BE2C (cell line): ENCODE results near the gene TP53AIP1.

ENCODE experiments used
- DNase-seq: peaks from one replicate; pipeline ENCODE4 v3.0.0-alpha.2; 2020
- H3K27me3 ChIP-seq: fragments of 250-450 bp; sonication (Bioruptor Pico); 2 replicates; pipeline ENCODE4 v1.5.1; 2020; ENCODE audit warnings: mild to moderate bottlenecking
- H3K36me3 ChIP-seq: fragments of 250-450 bp; sonication (Bioruptor Pico); 2 replicates; pipeline ENCODE4 v1.5.1; 2020; ENCODE audit warnings: mild to moderate bottlenecking
- H3K4me1 ChIP-seq: fragments of 250-450 bp; sonication (Bioruptor Pico); 2 replicates; pipeline ENCODE4 v1.5.1; 2020
- H3K4me3 ChIP-seq: 2 replicates; pipeline ENCODE4 v1.5.1; 2011; ENCODE audit warnings: low read depth, low read length
- H3K9me3 ChIP-seq: fragments of 250-450 bp; sonication (Bioruptor Pico); 2 replicates; pipeline ENCODE4 v1.5.1; 2020
- TF ChIP-seq, protein P1 (sequence below): IDR thresholded peaks from 2 replicates; pipeline ENCODE4 v1.5.1; 2012; ENCODE audit warnings: mild to moderate bottlenecking, low read depth, low read length

Gene TP53AIP1

GRCh38 chr11:128919216-128919615 lies 23.5 kb downstream of the TP53AIP1 start:
- Histone ChIP-seq H3K27me3 (no peaks in the 10 kb centered on the region), H3K4me1 (no peaks in the 10 kb centered on the region), H3K36me3 (no peaks in the 10 kb centered on the region), H3K9me3 (no peaks in the 10 kb centered on the region), H3K4me3 (no peak overlapping the region)
- TF ChIP-seq, protein P1, sequence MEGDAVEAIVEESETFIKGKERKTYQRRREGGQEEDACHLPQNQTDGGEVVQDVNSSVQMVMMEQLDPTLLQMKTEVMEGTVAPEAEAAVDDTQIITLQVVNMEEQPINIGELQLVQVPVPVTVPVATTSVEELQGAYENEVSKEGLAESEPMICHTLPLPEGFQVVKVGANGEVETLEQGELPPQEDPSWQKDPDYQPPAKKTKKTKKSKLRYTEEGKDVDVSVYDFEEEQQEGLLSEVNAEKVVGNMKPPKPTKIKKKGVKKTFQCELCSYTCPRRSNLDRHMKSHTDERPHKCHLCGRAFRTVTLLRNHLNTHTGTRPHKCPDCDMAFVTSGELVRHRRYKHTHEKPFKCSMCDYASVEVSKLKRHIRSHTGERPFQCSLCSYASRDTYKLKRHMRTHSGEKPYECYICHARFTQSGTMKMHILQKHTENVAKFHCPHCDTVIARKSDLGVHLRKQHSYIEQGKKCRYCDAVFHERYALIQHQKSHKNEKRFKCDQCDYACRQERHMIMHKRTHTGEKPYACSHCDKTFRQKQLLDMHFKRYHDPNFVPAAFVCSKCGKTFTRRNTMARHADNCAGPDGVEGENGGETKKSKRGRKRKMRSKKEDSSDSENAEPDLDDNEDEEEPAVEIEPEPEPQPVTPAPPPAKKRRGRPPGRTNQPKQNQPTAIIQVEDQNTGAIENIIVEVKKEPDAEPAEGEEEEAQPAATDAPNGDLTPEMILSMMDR, result no peak
- DNase-seq, result no peak

GRCh38 chr11:128917144-128917724 lies 25.4 kb downstream of the TP53AIP1 start:
- no peaks in the 10 kb centered on the region for H3K4me1 ChIP-seq
- TF ChIP-seq, protein P1, result no peak
- no peaks in the 10 kb centered on the region for H3K27me3 ChIP-seq
- no peak for DNase-seq
- no peaks in the 10 kb centered on the region for H3K36me3 ChIP-seq
- no peak overlapping the region for H3K4me3 ChIP-seq
- H3K9me3 ChIP-seq, result no peaks in the 10 kb centered on the region

DNA sequence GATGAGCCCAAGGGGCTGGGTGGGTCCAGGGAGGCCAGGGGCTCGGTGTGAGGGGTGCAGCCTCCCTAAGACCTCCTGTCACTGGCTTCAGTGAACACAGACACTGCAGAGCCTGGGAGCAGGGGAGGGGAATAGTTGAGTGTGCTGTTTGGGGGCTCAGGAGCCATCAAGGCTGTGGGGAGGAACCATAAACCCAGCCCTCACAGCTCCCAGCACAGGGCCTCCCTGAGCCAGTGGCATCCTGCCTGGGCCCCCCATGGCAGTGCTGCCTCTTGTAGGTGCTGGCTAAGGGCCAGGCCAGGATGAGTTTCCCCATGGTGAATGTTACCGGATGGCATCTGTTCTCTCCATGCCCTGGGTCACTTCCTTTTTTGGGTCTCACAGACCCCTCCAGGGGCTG lies 26.0 kb downstream of the TP53AIP1 start:
- Histone ChIP-seq H3K4me1 (no peaks in the 10 kb centered on the region), H3K9me3 (no peaks in the 10 kb centered on the region), H3K4me3 (no peak overlapping the region), H3K27me3 (no peaks in the 10 kb centered on the region), H3K36me3 (no peaks in the 10 kb centered on the region)
- TF ChIP-seq, protein P1, result no peak
- DNase-seq, result no peak

- DNase-seq, result no peak
- no peaks in the 10 kb centered on the region for H3K4me1 ChIP-seq
- TF ChIP-seq, protein P1, result no peak
- H3K4me3 ChIP-seq, result no peak overlapping the region
- H3K9me3 ChIP-seq, result no peaks in the 10 kb centered on the region
- H3K27me3 ChIP-seq, result no peaks in the 10 kb centered on the region
- H3K36me3 ChIP-seq, result no peaks in the 10 kb centered on the region
Observed at GRCh38 chr11:128916037-128916572, 26.6 kb downstream of the TP53AIP1 start.

DNA sequence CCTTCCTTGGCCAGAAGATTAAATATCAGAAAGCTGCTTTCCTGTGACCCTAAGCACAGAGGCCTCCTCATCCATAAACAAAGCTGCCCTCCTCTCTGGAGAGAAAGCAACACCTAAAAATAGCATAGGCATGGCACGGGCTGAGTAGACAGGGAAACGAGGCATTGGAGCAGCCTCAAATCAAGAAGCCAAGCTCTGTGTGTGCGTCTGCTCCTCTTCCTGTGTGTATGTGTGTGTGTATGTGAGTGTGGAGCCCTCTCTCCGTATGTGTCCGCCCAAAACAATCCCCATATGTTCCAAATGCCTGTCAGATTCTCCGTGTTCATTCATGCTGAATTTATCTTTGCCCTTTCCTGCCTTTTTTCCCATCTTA lies 27.5 kb downstream of the TP53AIP1 start:
- TF ChIP-seq, protein P1, result no peak
- Histone ChIP-seq H3K27me3 (no peaks in the 10 kb centered on the region), H3K9me3 (no peaks in the 10 kb centered on the region), H3K4me3 (no peak overlapping the region), H3K36me3 (no peaks in the 10 kb centered on the region), H3K4me1 (no peaks in the 10 kb centered on the region)
- no peak for DNase-seq

GRCh38 chr11:128914216-128915148 lies 28.2 kb downstream of the TP53AIP1 start:
- Histone ChIP-seq H3K9me3 (no peaks in the 10 kb centered on the region), H3K27me3 (no peaks in the 10 kb centered on the region), H3K36me3 (no peaks in the 10 kb centered on the region), H3K4me1 (no peaks in the 10 kb centered on the region), H3K4me3 (no peak overlapping the region)
- TF ChIP-seq, protein P1, result no peak
- DNase-seq, result no peak
